NCI-H187 (cell line): ENCODE data around the gene PDE8A.
"Not testable (repeated sequence)": the region's sequence is repeated elsewhere in the genome, so short reads cannot be mapped to it uniquely, and the experiment has no call there.

Experiments
- DNase-seq, 2 experiments: peaks; one replicate each; lab custom pipeline; 2025; lab: John Stamatoyannopoulos, UW

The PDE8A gene

DNA sequence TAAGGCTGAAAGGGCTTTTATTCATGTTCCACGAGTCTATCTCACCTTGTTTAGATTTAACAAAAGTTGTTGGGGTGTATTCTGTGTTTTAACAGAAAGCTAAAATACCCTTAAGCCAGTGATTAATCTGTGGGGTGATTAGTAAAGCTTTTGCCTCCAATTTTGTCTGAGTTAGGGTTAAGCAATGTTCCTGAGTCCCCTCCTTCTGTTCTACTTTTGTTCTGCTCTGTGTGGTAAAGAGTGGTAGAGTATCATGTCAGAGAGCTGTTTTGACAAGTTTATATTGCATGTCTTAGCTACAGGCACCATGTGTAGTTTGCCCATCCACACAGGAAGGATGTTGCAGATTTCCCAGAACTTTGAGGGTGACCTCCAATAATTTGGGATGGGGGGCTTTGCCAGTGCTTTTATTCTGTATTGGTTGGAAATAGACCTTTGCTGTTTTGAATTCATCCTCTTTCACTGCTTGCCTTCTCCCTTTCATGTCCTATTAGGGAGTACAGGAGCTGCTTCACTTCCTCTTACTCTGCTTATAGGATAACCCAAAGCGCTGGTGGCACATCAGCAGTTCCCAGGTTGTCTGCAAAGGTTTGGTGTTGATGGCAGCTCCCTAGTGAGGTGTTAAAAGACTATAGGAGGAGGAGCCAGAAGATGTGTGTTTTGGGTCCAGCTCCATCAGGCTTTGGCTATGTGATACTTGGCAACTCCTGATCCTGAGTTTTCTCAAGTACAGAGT lies 7.4 kb downstream of the PDE8A start:
- DNase-seq = no peak

DNA sequence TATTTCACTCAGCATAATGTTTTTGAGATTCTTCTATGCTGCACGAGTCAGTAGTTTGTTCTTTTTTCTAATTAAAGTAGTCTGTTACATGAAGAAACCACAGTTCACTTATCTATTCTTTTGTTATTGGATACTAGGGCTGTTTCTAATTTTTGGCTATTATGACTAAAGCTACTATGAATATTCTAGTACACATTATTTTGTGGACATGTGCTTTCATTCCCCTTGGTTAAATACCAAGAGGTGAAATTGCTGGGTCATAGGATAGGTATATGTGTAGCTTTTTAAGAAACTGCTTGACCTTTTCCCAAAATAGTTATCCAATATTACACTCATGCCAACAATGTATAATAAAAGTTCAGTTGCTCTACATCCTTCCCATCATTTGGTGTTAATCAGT lies 8.9 kb downstream of the PDE8A start:
- no peak for DNase-seq

DNA sequence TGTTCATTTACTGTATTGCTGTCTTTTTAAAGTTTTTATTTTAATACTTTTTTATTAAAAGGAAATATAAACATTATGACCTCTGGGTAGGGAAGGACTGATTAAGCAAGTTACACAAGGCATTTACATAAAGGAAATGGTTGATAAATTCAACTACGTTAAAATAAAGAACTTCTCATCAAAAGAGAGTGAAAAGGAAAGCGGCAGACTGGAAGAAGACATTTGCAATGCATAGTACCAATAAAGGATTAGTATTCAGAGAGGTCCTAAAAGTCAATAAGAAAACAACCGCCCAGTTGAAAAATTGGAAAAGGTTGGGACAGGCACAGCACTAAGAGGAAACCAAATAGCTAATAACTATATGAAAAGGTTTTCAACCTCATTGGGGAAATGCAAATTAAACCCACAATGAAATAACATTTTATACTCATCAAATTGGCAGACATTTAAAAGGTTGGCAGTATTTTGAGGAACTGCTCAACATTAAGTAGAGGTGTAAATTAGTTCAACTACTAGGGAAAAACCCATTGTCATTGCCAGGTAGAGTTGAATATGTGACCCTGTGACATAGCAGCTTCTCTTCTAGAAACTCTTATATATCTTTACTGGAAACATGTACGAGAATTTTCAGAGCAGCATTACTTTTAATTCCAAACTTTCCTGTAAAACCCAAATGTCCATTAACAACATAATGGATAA lies 9.5 kb downstream of the PDE8A start:
- no peak for DNase-seq

DNA sequence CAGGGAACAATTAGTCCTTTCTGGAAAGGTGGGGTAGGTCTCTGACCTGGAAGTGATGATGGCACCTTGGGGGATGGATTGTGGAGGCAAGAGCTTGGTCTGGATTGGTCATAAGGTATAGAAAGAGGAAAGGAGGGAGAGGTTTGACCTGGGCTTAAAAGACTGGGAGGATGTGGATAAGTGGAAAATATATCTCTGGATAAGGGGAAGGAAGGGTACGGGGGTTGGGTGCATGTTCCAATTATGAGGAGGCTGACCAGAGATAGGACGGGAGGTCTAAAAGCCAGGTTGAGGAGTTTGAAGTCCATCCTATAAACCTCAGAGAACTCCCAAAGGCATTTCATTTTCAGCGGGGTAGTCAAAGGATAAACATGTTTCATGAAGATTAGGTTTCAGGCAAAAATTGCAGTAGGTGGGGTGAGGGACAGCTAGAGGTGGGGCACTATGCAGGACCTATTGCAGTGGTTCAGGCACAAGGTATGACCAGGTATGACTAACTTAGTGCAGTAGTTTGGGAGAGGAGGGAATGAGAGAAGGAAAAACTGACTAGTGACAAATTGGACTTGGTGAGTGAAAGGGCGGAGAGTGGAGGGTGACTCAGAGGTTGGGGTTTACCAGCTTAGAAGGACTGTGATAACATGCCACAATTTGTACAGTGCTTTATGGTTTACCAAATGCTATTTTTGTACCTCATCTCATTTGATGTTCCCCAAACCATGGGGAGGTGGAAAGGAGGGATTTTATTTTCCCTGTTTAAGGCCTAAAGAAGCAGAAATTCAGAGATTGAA lies 10.7 kb downstream of the PDE8A start:
- DNase-seq = no peak

DNA sequence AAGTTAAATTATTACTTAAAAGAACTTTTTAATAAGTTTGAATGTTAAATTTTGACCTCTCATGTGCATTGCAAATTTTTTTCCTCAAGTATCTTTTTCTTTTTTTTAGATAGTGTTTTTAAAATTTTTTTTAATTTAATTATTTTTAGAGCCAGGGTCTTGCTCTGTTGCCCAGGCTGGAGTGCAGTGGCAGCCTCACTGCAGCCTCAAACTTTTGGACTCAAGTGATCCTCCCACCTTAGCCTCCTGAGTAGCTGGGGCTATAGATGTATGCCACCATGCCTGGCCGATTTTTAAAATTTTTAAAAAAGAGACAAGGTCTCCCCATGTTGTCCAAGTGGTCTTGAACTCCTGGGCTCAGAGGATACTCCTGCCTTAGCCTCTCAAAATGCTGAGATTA lies 14.4 kb downstream of the PDE8A start:
- no peak for DNase-seq

DNA sequence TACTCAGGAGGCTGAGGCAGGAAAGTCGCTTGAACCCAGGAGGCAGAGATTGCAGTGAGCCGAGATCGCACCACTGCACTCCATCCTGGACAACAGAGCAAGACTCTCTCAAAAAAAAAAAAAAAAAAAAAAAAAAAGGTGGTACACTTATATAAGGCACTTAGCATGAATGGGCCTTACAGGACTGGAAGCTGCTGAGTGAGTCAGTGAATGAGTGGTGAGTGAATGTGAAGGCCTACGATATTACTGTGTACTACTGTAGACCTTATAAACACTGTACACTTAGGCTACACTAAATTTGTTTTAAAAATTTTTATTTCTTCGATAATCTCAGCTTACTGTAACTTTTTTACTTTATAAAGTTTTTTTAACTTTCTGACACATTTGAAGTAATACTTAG lies 15.1 kb downstream of the PDE8A start:
- not testable (repeated sequence) for DNase-seq

DNA sequence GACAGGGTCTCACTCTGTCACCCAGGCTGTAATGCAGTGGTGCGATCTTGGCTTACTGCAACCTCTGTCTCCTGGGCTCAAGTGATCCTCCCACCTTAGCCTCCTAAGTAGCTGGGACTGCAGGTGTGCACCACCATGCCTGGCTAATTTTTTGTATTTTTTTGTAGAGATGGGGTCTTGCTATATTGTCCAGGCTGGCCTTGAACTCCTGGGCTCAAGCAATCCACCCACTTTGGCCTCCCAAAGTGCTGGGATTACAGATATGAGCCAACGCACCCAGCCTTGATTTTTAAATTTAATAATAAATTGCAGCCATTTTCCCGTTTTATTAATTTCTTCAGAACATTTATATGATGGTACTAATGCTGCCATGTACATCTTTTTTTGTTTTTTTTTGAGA lies 15.6 kb downstream of the PDE8A start:
- DNase-seq = not testable (repeated sequence)

GRCh38 chr15:85000189-85000864 lies 18.7 kb downstream of the PDE8A start:
- no peak for DNase-seq

DNA sequence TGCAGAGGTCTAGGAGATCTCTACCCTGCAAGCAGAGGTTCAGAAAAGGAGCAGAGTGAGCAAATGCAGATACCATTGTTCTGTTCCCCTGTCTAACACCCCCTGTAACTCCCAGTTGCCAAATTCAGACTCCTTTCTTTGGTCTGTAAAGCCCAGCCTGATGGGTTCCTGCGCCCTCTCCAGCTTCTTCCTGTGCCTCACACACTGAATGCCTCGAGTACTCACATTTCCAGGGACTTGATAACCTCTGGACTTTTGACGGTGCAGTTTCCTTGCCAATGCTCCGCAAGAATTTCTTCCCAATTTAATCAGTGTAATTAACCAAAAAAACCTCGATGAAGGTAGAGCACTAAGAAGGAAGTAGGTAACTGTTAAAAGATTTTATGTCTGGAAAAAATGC lies 19.3 kb downstream of the PDE8A start:
- no peak for DNase-seq

GRCh38 chr15:85002517-85002916 lies 20.9 kb downstream of the PDE8A start:
- DNase-seq = no peak

- no peak for DNase-seq
These were observed 22.1 kb downstream of the PDE8A start for GRCh38 chr15:85003593-85004312.

DNA sequence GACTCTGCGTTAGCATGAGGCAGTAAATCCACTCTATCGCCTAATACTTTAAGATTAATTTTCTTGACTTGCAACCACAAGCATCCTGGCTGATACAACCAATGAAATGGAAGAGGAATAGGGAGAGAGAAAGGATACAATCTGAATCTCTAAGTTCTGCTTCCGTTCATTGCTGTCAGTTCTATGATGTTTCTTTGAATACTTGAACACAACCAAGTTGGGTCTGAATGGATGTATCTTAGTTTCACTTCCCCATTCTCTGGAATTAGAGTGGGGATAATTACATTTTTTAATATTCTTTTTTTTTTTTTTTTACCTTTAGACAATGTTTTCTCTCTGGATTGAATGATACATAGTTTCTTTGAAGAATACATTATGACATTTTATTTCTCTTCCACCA lies 22.9 kb downstream of the PDE8A start:
- DNase-seq = no peak

DNA sequence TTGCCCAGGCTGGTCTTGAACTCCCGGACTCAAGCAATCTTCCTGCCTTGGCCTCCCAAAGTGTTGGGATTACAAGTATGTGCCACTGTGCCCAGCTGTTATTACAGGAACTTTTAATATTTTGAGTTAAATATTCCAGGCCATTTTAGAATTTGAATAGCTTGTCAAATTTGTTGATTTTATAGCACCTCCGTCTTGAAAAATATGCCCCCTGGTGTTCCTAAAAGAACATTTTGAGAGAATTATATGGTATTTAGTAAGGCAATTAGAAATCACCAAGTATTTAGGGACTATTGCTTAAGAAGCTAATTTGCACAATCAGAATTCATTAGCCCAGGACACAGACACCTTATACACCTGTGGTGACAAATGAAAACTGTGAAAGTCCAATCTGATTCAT lies 23.7 kb downstream of the PDE8A start:
- DNase-seq = no peak

DNA sequence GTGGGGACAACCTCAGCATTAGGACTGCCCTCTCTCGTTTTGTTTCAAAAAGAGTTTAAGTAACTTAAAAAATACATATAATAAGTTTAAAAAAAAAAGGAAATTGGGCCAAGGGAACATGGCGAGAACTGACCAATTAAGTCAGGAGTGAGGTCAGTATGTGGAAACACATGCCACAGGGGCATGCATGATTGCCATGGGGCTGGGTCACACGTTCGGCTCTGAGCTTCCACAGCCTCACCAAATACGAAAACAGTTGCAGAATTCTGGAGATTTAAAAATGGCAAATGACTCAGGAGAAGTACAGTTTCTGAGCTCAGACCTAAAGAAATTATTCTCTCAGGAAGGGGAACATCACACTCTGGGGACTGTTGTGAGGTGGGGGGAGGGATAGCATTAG lies 24.1 kb downstream of the PDE8A start:
- DNase-seq = no peak

GRCh38 chr15:85006201-85006600 lies 24.5 kb downstream of the PDE8A start:
- DNase-seq = no peak

DNA sequence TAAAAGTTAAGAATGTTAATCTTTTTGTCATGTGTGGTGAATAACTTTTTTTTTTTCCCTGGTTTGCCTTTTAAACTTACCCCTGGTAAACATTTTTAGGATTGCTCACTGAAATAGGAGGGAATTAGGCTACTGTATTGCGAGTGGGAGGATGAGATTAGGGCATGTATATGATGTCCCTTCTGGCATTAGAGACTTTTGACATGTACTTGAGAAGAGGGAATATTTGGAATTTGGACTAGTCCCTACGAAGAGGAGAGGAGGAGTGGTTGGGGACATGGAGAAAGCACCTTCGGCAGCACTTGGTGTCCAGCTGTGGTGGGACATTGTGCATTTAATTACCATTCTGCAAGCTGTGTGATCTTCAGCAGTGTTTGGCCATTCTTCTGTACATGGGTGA lies 25.0 kb downstream of the PDE8A start:
- no peak for DNase-seq

- DNase-seq = no peak
These were observed 25.5 kb downstream of the PDE8A start for GRCh38 chr15:85007137-85007536.

DNA sequence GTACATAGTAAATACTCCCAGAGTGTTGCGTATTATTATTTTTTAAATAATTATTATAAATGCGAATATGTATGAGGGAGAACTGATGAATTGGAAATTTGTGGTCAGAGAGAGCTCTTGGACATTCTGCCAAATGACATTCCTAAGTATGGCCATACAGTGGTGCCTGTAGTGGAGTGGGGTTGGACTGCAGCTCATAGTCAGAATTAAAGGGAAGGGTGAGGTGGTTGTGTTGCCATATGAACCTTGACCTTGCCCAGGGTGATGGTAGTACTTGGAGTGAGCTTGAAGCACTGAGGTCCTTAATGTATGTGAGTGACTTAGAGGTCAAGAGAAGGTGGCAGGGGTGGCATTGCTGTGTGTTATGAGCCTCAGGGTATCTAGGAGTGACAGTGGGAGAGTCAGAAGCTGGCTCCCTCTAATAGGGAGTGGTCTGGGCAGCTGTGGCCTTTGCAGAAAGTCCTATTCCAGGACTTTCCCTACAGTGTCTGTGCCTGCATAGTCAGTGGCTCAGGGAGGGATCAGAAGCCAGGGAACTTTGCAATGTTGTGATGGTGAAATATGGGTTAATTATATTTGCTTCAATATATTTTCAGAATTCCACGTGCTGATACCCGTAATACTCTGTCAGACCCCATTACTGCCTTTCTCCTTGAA lies 26.2 kb downstream of the PDE8A start:
- DNase-seq = no peak

DNA sequence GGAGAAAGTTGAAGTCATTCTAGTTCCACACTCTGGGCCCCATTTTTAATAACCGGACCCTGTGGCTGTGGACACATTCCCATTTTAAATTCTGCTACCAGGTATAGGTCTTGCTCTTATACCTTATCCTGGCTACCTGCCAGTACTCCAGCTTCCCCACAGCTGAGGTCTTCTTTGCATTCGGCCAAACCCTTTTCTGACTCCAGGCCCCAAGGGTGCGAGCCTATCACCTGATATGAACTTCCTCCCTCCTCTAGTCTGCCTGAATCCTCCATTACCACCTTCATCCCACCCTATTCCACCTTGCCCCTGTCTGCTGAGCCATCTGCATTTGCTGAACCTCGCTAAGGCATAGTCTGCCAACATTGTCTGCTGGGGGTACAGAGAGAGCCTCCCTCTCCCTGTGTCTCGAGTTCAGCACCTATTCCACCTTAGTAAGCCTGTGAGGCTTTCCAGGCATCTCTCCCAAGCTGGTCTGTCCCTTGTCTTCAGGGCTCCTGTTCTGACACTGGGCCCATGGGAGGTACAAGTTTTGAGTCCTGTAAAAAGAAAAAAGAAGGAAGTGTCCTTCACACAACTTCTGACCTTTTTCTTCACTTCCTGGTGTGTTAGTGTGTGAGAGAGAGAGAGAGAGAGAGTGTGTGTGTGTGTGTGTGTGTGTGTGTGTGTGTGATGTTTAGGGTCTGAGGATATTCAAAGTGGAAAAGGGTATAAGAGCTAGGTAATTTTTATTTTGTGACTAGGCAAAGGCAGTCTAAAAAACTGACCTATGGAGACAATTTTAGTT lies 27.0 kb downstream of the PDE8A start:
- DNase-seq = no peak

DNA sequence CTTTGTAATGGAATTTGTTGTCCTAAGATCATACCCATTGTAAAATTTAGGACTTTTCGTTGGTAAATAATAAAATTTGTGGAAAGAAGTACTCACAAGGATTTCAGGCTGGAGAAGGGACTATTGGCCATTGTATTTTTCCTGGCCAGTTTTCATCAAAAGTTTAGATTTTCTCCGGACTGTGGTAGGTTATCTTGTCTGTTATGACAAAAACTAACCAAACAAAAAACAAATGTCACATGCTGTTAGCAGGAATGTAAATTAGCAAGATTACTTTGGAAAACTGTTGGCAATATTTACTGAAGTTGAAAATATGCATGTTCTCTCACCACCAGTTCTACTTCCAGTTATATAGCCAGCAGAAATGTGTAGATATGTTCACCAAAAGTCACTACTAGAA lies 27.8 kb downstream of the PDE8A start:
- DNase-seq = no peak

DNA sequence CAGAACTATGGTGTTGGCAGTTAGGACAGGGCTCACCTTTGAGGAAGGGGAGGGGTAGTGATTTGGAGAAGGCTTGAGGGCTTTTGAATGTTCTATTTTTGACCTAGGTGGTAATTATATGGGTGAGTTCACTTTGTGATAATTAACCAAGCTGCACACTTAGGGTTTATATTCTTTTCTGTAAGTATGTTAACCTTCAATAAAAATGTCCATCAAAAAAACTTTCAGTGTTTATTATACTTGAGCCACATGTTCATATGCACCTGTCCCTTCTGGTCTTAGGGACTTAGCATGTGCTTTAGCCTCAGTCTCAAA lies 28.4 kb downstream of the PDE8A start:
- DNase-seq = no peak
